Sigmoid colon (tissue), 4 donors: ENCODE measurements around the gene CFDP1.

Experiments
- CTCF ChIP-seq, 4 experiments: fragments of 450-650 bp in 3 of 4; fragments of 200-600 bp in 1 of 4; IDR thresholded peaks; one replicate each; pipeline ENCODE4 v1.5.1; 2016 to 2019; ENCODE audit warnings: antibody characterized with exemption in 4 of 4, mild to moderate bottlenecking in 3 of 4, moderate library complexity in 2 of 4
- EP300 ChIP-seq, 4 donors: sonication (generic); formaldehyde crosslinking; IDR thresholded peaks; one replicate each; pipeline ENCODE4 v1.6.1; 2017; ENCODE audit warnings: antibody characterized with exemption in 4 of 4
- POLR2A ChIP-seq, 2 donors: fragments of 450-650 bp; IDR thresholded peaks; one replicate each; pipeline ENCODE4 v1.6.1; 2016; ENCODE audit warnings: antibody characterized with exemption in 2 of 2, mild to moderate bottlenecking in 2 of 2, moderate library complexity in 2 of 2
- POLR2AphosphoS5 ChIP-seq, 4 donors: sonication (generic); formaldehyde crosslinking; IDR thresholded peaks; one replicate each; pipeline ENCODE4 v1.6.1; 2017; ENCODE audit warnings: antibody characterized with exemption in 4 of 4

- TF ChIP-seq CTCF (IDR thresholded peaks at IDR 0.05) (no peak), POLR2A (IDR thresholded peaks at IDR 0.05) (no peak), EP300 (IDR thresholded peaks at IDR 0.05) (no peak), POLR2AphosphoS5 (IDR thresholded peaks at IDR 0.05) (no peak)
These were observed 26.4 kb downstream of the CFDP1 start for GRCh38 chr16:75406943-75407342.
